M059J (cell line): ENCODE results near the gene ANG. TPM values are rescaled to one million over a fixed set of nuclear protein-coding genes. Genes with fewer than 3 reads are reported as not detected.

Experiments used
- total RNA-seq: library from RNA; depleted of rRNA; stranded (reverse); fragments of >200 nt; shearing (Covaris generic); gene quantifications from 2 replicates; pipeline ENCODE4 v1.2.3, GENCODE V29; 2014; rRNA removed

The ANG gene
- total RNA-seq, 1 experiment from 2014 or later: 3.0 TPM

Other genes starting within 250 kb of the ANG start
- 61.5 and 70.0 TPM in 2 replicates for gene OSGEP, start 234.0 kb upstream of the ANG start, total RNA-seq
- 46.0 and 64.7 TPM in 2 replicates for gene APEX1, start 233.5 kb upstream of the ANG start, total RNA-seq
- gene PIP4P1, start 227.3 kb upstream of the ANG start, total RNA-seq: 23.8 and 27.2 TPM in 2 replicates
- gene PNP, start 219.4 kb upstream of the ANG start, total RNA-seq: 79.3 and 84.2 TPM in 2 replicates
- not detected in 2 replicates for gene RNASE10, start 183.2 kb upstream of the ANG start, total RNA-seq
- not detected in 2 replicates for gene RNASE9, start 127.7 kb upstream of the ANG start, total RNA-seq
- not detected in 2 replicates for gene RNASE11, start 100.8 kb upstream of the ANG start, total RNA-seq
- gene RNASE12, start 97.4 kb upstream of the ANG start, total RNA-seq: not detected in 2 replicates
- not detected in 2 replicates for gene OR6S1, start 47.1 kb upstream of the ANG start, total RNA-seq
- gene RNASE4, start 4.2 kb upstream of the ANG start, total RNA-seq: 12.1 and 13.3 TPM in 2 replicates
- gene EDDM3A, start 57.1 kb downstream of the ANG start, total RNA-seq: not detected in 2 replicates
- gene EDDM3B, start 79.6 kb downstream of the ANG start, total RNA-seq: not detected in 2 replicates
- gene RNASE6, start 92.5 kb downstream of the ANG start, total RNA-seq: not detected in 2 replicates
- 1.4 and 1.6 TPM in 2 replicates for gene RNASE1, start 114.1 kb downstream of the ANG start, total RNA-seq
- gene RNASE3, start 202.6 kb downstream of the ANG start, total RNA-seq: not detected in 2 replicates